Neural cell (in vitro differentiated cells): ENCODE data around the gene WNT7A. TPM values are rescaled to one million over a fixed set of nuclear protein-coding genes. Genes with fewer than 3 reads are reported as not detected.

ENCODE experiments used
- H2AFZ ChIP-seq: fragments of 200-600, 300-800 bp; sonication (generic), shearing (Covaris generic); 2 replicates; pipeline ENCODE4 v1.6.0; 2014; ENCODE audit warnings: low read depth, mild to moderate bottlenecking, antibody characterized with exemption, low read length, moderate library complexity
- H3F3A ChIP-seq: fragments of 200-600 bp; shearing (Covaris generic); 2 replicates; pipeline ENCODE4 v1.6.1; 2016; ENCODE audit warnings: mild to moderate bottlenecking, moderate library complexity, mixed read lengths, antibody characterized with exemption, low read length; ENCODE audit not compliant: insufficient read depth, poor library complexity, severe bottlenecking
- H3K27ac ChIP-seq: fragments of 200-600, 300-800 bp; sonication (generic), shearing (Covaris generic); 2 replicates; pipeline ENCODE4 v1.5.1; 2014; ENCODE audit warnings: mild to moderate bottlenecking, low read length, moderate library complexity
- H3K27me3 ChIP-seq: fragments of 300-800, 200-600 bp; sonication (generic), shearing (Covaris generic); 2 replicates; pipeline ENCODE4 v1.6.0; 2014; ENCODE audit warnings: mild to moderate bottlenecking, low read depth, low read length, moderate library complexity; ENCODE audit not compliant: insufficient read depth
- H3K36me3 ChIP-seq: fragments of 300-800, 200-600 bp; sonication (generic), shearing (Covaris generic); 2 replicates; pipeline ENCODE4 v1.5.1; 2014; ENCODE audit warnings: mild to moderate bottlenecking, antibody characterized with exemption, low read length, moderate library complexity; ENCODE audit not compliant: insufficient read depth
- H3K4me2 ChIP-seq: fragments of 300-800, 200-600 bp; sonication (generic), shearing (Covaris generic); 2 replicates; pipeline ENCODE4 v1.6.0; 2014; ENCODE audit warnings: mild to moderate bottlenecking, low read length
- H3K4me3 ChIP-seq: fragments of 300-800, 200-600 bp; sonication (generic), shearing (Covaris generic); 2 replicates; pipeline ENCODE4 v1.5.1; 2014; ENCODE audit warnings: mild to moderate bottlenecking, low read length, moderate library complexity
- H3K79me2 ChIP-seq: fragments of 200-600 bp; shearing (Covaris generic); replicated peaks from 2 replicates; pipeline ENCODE4 v1.6.0; 2014; ENCODE audit warnings: mild to moderate bottlenecking, low read length, moderate library complexity; ENCODE audit not compliant: insufficient read depth
- H3K9ac ChIP-seq: fragments of 300-800, 200-600 bp; sonication (generic), shearing (Covaris generic); 2 replicates; pipeline ENCODE4 v1.6.1; 2016; ENCODE audit warnings: mild to moderate bottlenecking, low read length, mixed read lengths
- H3K9me2 ChIP-seq: fragments of 200-600 bp; shearing (Covaris generic); 2 replicates; pipeline ENCODE4 v1.6.1; 2016; ENCODE audit warnings: mild to moderate bottlenecking, low read length, mixed read lengths; ENCODE audit not compliant: insufficient read depth
- H3K9me3 ChIP-seq: fragments of 200-600, 300-800 bp; sonication (generic), shearing (Covaris generic); 2 replicates; pipeline ENCODE4 v1.6.1; 2016; ENCODE audit warnings: mild to moderate bottlenecking, mixed run types, low read length, moderate library complexity, mixed read lengths
- H4K20me1 ChIP-seq: fragments of 200-600 bp; shearing (Covaris generic); 2 replicates; pipeline ENCODE4 v1.6.1; 2016; ENCODE audit warnings: mild to moderate bottlenecking, mixed run types; ENCODE audit not compliant: insufficient read depth
- CTCF ChIP-seq: fragments of 450-650 bp; IDR thresholded peaks from 2 replicates; pipeline ENCODE4 v1.5.1; 2014; ENCODE audit warnings: antibody characterized with exemption, mild to moderate bottlenecking, moderate library complexity; ENCODE audit not compliant: poor library complexity, severe bottlenecking
- EP300 ChIP-seq: fragments of 450-650 bp; conservative IDR thresholded peaks from 2 replicates; pipeline ENCODE4 v1.6.1; 2014; ENCODE audit warnings: antibody characterized with exemption, mild to moderate bottlenecking, moderate library complexity; ENCODE audit not compliant: poor library complexity, severe bottlenecking
- EZH2 ChIP-seq: fragments of 200-600, 300-800 bp; shearing (Covaris generic), sonication (generic); IDR thresholded peaks from 2 replicates; pipeline ENCODE4 v1.6.1; 2014; ENCODE audit warnings: antibody characterized with exemption, low read length, borderline replicate concordance, mild to moderate bottlenecking; ENCODE audit not compliant: insufficient read depth, poor library complexity, severe bottlenecking
- MXI1 ChIP-seq: fragments of 450-650 bp; conservative IDR thresholded peaks from 2 replicates; pipeline ENCODE4 v1.6.1; 2014; ENCODE audit warnings: antibody characterized with exemption, mild to moderate bottlenecking; ENCODE audit not compliant: poor library complexity, severe bottlenecking
- POLR2AphosphoS5 ChIP-seq: IDR thresholded peaks from 2 replicates; pipeline ENCODE4 v1.6.1; 2012
- RAD21 ChIP-seq: fragments of 450-650 bp; conservative IDR thresholded peaks from 2 replicates; pipeline ENCODE4 v1.6.1; 2014; ENCODE audit warnings: antibody characterized with exemption, mild to moderate bottlenecking, moderate library complexity
- REST ChIP-seq: IDR thresholded peaks from 2 replicates; pipeline ENCODE4 v1.6.1; 2012; ENCODE audit warnings: borderline replicate concordance
- SMC3 ChIP-seq: fragments of 450-650 bp; conservative IDR thresholded peaks from 2 replicates; pipeline ENCODE4 v1.6.1; 2014; ENCODE audit warnings: antibody characterized with exemption, mild to moderate bottlenecking, moderate library complexity; ENCODE audit not compliant: poor library complexity
- TAF1 ChIP-seq: IDR thresholded peaks from 2 replicates; pipeline ENCODE4 v1.6.1; 2012; ENCODE audit warnings: low read depth
- polyA plus RNA-seq: library from polyadenylated mRNA; depleted of rRNA; stranded (reverse); fragments of >200 nt; gene quantifications from 2 replicates; pipeline ENCODE4 v1.2.3, GENCODE V29; 2014

Gene WNT7A
- polyA plus RNA-seq, 1 donor from 2014 or later: 13.3 TPM

- Histone ChIP-seq H3K36me3 (no peaks in the 10 kb centered on the region), H2AFZ (no peak overlapping the region), H3K27ac (no peak overlapping the region), H3F3A (no peaks in the 10 kb centered on the region), H3K4me2 (no peak overlapping the region), H3K9me3 (no peaks in the 10 kb centered on the region), H4K20me1 (no peaks in the 10 kb centered on the region), H3K79me2 (no peaks in the 10 kb centered on the region), H3K4me3 (no peak overlapping the region), H3K9ac (no peak overlapping the region), H3K27me3 (no peaks in the 10 kb centered on the region), H3K9me2 (no peaks in the 10 kb centered on the region)
- TF ChIP-seq RAD21 (no peak), POLR2AphosphoS5 (no peak), SMC3 (no peak), EP300 (no peak), TAF1 (no peak), CTCF (no peak), REST (no peak), MXI1 (no peak), EZH2 (no peak)
These were observed 51.2 kb downstream of the WNT7A start for GRCh38 chr3:13828501-13829265.

DNA sequence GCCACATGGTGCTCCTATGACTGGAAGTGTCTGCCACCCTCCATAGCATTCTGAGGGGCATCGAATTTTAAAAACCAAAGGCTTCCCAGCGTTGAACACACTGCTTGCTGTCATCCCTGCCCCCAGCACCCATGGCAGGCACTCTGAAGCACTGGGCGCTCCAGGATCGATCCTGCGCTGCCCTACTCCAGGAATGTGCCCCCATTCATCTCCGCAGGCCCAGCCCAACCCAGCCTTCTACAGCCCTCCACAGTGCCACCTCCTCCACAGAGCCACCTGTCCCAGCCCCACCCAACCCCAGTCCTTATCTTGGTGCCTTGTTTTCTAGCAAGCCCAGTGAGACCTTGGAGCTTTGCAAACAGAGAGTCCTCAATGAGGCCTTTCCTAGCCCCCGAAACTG is 52.2 kb downstream of the WNT7A start:
- no peaks in the 10 kb centered on the region for H4K20me1 ChIP-seq
- H3K9me2 ChIP-seq: no peaks in the 10 kb centered on the region
- TF ChIP-seq POLR2AphosphoS5 (no peak), RAD21 (no peak), CTCF (no peak), EZH2 (no peak), MXI1 (no peak), SMC3 (no peak), EP300 (no peak), TAF1 (no peak), REST (no peak)
- H3K36me3 ChIP-seq: no peaks in the 10 kb centered on the region
- H3K9ac ChIP-seq: no peak overlapping the region
- no peaks in the 10 kb centered on the region for H3K79me2 ChIP-seq
- no peaks in the 10 kb centered on the region for H3K9me3 ChIP-seq
- H3K4me3 ChIP-seq: no peak overlapping the region
- H3K4me2 ChIP-seq: no peak overlapping the region
- H3K27me3 ChIP-seq: no peaks in the 10 kb centered on the region
- no peaks in the 10 kb centered on the region for H3F3A ChIP-seq
- no peak overlapping the region for H3K27ac ChIP-seq
- no peak overlapping the region for H2AFZ ChIP-seq
